ENCODE measurements around the gene ATP2A3.

Gene ATP2A3

GRCh38 chr17:3894188-3894587 is 70.0 kb downstream of the ATP2A3 start:
- H3K4me3 ChIP-seq (ENCODE audit: low read length): no peak overlapping the region
- DNase-seq (ENCODE audit: low read depth): no peak
- no peak for TF ChIP-seq CTCF (conservative IDR thresholded peaks at IDR 0.05; ENCODE audit: low read depth, low read length)

DNA sequence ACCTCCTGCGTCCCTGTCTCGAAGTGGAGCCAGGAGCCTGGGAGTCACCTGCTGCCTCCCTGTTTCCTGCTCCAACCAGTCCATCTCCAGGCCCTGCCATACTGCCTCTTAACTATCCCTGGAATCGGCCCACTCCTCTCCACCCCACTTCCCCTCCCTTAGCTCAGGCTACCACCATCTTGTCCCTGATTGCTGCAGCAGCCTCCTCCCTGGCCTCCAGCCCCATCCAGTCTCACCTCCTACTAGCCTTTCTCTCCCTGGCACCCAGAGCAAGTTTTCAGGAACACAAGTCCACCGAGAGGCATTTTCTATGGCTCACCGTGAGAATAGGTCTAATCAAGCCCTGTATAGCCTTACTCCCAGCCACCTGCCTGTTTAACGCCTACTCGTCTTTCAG is 70.5 kb downstream of the ATP2A3 start:
- DNase-seq (ENCODE audit: low read depth): no peak
- TF ChIP-seq CTCF (conservative IDR thresholded peaks at IDR 0.05; ENCODE audit: low read depth, low read length): no peak
- peak overlapping the region; percentile 47 for H3K4me3 ChIP-seq (ENCODE audit: low read length)

DNA sequence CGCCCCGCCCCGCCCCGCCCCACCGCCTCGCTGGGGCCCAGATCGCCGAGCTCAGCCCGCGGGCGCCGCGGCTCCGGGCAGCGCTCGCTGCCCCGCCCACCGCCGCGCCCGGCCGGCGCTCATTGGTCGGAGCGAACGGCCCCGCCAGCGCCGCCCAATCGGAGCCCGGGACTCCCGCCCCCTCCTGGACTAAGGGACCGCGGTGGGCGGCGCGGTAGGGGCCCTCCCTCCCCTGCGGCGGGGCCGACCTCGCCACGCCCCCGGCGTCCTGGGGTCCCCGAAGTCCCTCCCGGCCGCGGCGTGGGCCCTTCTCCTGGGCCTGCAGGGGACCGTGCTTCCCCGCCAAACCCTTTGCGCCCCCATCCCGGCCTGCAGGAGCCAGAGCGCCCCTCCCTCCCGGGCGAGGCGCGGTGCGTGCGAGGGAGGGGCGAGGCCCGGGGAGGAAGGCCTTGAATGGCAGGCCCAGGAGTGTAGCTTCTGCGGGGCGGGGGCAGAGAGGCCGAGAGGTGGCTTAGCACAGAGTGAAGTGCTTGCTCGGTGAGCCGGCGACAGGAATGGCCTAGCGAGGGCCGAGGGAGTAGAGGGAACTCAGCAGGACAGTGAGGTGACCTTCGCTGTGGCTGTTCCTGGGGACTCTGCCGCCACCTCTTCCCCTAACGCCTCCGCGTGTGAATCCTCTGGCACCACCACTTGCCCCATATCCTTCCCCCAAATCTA is 71.1 kb downstream of the ATP2A3 start, which contains the start of gene CAMKK1:
Gene CAMKK1, minus strand, starts transcription at position 51 of the 717 bp plus-strand sequence. CDS start 7,366 bp downstream, outside the sequence.
- no peak for TF ChIP-seq CTCF (conservative IDR thresholded peaks at IDR 0.05; ENCODE audit: low read depth, low read length)
- DNase-seq (ENCODE audit: low read depth): no peak
- peak within 1 kb of the TSS; percentile 51 for H3K4me3 ChIP-seq (ENCODE audit: low read length)

- TF ChIP-seq CTCF (conservative IDR thresholded peaks at IDR 0.05; ENCODE audit: low read depth, low read length): no peak
- DNase-seq (ENCODE audit: low read depth): no peak
- H3K4me3 ChIP-seq (ENCODE audit: low read length): peak overlapping the region; percentile 51
Observed at GRCh38 chr17:3892095-3892998, 71.9 kb downstream of the ATP2A3 start.

GRCh38 chr17:3891626-3892094 is 72.6 kb downstream of the ATP2A3 start:
- H3K4me3 ChIP-seq (ENCODE audit: low read length): peak overlapping the region; percentile 51
- no peak for DNase-seq (ENCODE audit: low read depth)
- TF ChIP-seq CTCF (conservative IDR thresholded peaks at IDR 0.05; ENCODE audit: low read depth, low read length): no peak

GRCh38 chr17:3890878-3891219 is 73.4 kb downstream of the ATP2A3 start:
- no peak for DNase-seq (ENCODE audit: low read depth)
- no peak overlapping the region for H3K4me3 ChIP-seq (ENCODE audit: low read length)
- no peak for TF ChIP-seq CTCF (conservative IDR thresholded peaks at IDR 0.05; ENCODE audit: low read depth, low read length)

Measured in retinal pigment epithelial cell (primary cell).